Measurements from ENCODE around the gene DNAJC19. TPM values are rescaled to one million over a fixed set of nuclear protein-coding genes. Genes with fewer than 3 reads are reported as not detected.

The DNAJC19 gene
- polyA plus RNA-seq (2012; ENCODE audit: insufficient read depth, insufficient read length, low read depth): 36.1 TPM

DNA sequence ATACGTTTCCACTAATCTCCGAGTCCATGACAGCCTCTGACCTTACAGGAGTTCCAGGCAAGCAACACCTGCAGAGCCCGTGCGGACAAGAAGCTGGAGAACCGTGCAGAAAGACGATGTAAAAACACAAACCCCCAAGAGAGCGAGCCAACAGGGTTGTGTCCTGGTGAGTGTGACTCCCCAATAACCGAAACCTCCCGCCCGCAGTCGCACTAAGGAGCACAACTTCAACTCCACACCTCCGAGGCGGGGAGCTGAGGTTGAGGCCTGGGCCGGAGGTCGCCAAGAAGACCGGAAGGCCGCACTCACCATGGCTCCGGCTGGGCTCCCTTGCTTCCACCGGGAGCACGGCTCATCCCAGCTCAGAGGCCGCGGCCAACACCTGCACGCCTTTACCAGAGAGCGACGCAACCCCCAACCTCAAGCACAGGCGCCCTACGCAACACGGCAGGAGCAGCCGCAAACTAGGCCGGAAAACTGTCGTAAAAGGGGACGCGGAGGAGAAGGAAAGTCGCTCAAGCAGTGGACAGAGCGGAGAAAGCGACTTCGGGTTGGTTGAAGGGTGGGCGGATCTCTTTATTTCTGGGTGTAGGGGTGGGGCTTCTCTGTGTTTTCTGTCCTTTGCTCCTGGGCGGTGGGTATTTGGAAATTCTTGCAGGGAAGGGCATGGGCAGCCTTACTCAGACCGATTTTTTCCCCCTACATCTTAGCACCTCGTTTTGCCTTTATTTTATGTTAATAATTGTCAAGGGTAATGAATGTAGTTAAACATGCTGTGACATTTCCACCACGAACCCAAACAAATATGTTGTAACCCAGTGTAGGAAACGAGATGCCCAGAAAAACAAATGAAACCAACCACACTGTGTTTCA, at the start of gene DNAJC19:
TSS of gene DNAJC19 (minus strand) at position 446 of the 873 bp plus-strand sequence. CDS start at position 312, 134 bp downstream.
- H3K27me3 ChIP-seq: no peaks in the 10 kb centered on the region
- TF ChIP-seq CTCF (IDR thresholded peaks at IDR 0.05; ENCODE audit: low read depth, low read length): no peak
- no peaks in the 10 kb centered on the region for H3K4me1 ChIP-seq
- H3K4me3 ChIP-seq (ENCODE audit: low read depth, low read length): peak within 1 kb of the TSS; percentile 90
- H3K9me3 ChIP-seq: no peaks in the 10 kb centered on the region
- peaks cover 13% of the 10 kb centered on the region for H3K36me3 ChIP-seq
- peak; percentile 93 for DNase-seq

- TF ChIP-seq CTCF (IDR thresholded peaks at IDR 0.05; ENCODE audit: low read depth, low read length): no peak
- H3K9me3 ChIP-seq: no peaks in the 10 kb centered on the region
- no peaks in the 10 kb centered on the region for H3K27me3 ChIP-seq
- no peaks in the 10 kb centered on the region for H3K36me3 ChIP-seq
- no peaks in the 10 kb centered on the region for H3K4me1 ChIP-seq
- no peak overlapping the region for H3K4me3 ChIP-seq (ENCODE audit: low read depth, low read length)
- no peak for DNase-seq
These were observed 41.4 kb upstream of the DNAJC19 start for GRCh38 chr3:181030948-181031347.

DNA sequence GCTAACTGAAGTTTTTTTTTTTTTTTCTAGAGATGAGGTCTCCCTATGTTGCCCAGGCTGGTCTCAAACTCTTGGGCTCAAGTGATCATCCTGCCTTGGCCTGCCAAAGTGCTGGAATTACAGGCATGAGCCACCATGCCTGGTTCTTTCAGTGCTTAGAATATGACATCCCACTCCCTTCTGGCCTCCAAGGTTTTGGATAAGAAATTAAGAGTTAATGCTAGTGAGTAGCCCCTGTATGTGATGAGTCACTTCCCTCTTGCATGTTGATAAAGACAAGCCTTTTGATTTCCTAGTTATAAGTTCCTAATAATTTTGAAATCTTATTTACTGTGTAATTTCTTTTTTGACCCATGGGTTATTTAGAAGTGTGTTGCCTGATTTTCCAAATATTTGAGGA, 35.7 kb upstream of the DNAJC19 start:
- DNase-seq: no peak
- no peaks in the 10 kb centered on the region for H3K27me3 ChIP-seq
- no peaks in the 10 kb centered on the region for H3K36me3 ChIP-seq
- no peak for TF ChIP-seq CTCF (IDR thresholded peaks at IDR 0.05; ENCODE audit: low read depth, low read length)
- no peak overlapping the region for H3K4me3 ChIP-seq (ENCODE audit: low read depth, low read length)
- H3K9me3 ChIP-seq: no peaks in the 10 kb centered on the region
- no peaks in the 10 kb centered on the region for H3K4me1 ChIP-seq

- no peak for DNase-seq
- no peaks in the 10 kb centered on the region for H3K36me3 ChIP-seq
- TF ChIP-seq CTCF (IDR thresholded peaks at IDR 0.05; ENCODE audit: low read depth, low read length): no peak
- no peaks in the 10 kb centered on the region for H3K4me1 ChIP-seq
- H3K9me3 ChIP-seq: no peaks in the 10 kb centered on the region
- no peak overlapping the region for H3K4me3 ChIP-seq (ENCODE audit: low read depth, low read length)
- no peaks in the 10 kb centered on the region for H3K27me3 ChIP-seq
These were observed 28.2 kb upstream of the DNAJC19 start for GRCh38 chr3:181017690-181018089.

DNA sequence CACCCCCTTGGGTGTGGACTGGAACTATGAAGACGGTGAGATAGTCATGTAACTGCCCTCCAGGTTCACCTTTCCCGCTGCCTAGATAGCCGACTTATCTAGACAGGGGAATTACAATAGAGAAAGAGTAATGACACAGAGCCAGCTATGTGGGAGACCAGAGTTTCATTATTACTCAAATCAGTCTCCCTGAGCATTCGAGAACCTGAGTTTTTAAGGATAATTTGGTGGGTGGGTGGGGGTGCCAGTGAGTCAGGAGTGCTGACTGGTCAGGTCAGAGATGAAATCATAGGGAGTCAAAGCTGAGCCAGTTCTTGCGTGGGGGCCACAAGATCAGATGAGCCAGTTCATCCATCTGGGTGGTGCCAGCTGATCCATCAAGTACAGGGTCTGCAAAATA, 19.7 kb upstream of the DNAJC19 start:
- Histone ChIP-seq H3K27me3 (no peaks in the 10 kb centered on the region), H3K4me3 (ENCODE audit: low read depth, low read length) (no peak overlapping the region), H3K4me1 (no peaks in the 10 kb centered on the region), H3K36me3 (no peaks in the 10 kb centered on the region), H3K9me3 (no peaks in the 10 kb centered on the region)
- no peak for TF ChIP-seq CTCF (IDR thresholded peaks at IDR 0.05; ENCODE audit: low read depth, low read length)
- DNase-seq: no peak

- no peak overlapping the region for H3K4me3 ChIP-seq (ENCODE audit: low read depth, low read length)
- no peaks in the 10 kb centered on the region for H3K4me1 ChIP-seq
- H3K36me3 ChIP-seq: no peaks in the 10 kb centered on the region
- H3K27me3 ChIP-seq: no peaks in the 10 kb centered on the region
- H3K9me3 ChIP-seq: no peaks in the 10 kb centered on the region
- no peak for DNase-seq
- TF ChIP-seq CTCF (IDR thresholded peaks at IDR 0.05; ENCODE audit: low read depth, low read length): no peak
These were observed 19.3 kb upstream of the DNAJC19 start for GRCh38 chr3:181008796-181009195.
